HFFc6 (cell line): ENCODE results near the gene GCC1. TPM values are rescaled to one million over a fixed set of nuclear protein-coding genes. Genes with fewer than 3 reads are reported as not detected.
A peak's percentile ranks its signal among the peaks of the same experiment; 100 is the strongest.
"Not testable (repeated sequence)": the region's sequence is repeated elsewhere in the genome, so short reads cannot be mapped to it uniquely, and the experiment has no call there.

Experiments
- DNase-seq: peaks from one replicate; pipeline ENCODE4 v3.0.0-alpha.2; 2018
- H3K27ac Mint-ChIP-seq: 2 replicates; pipeline ENCODE4 v1.8.0; 2020; ENCODE audit warnings: mild to moderate bottlenecking, mixed read lengths
- H3K27me3 Mint-ChIP-seq: 2 replicates; pipeline ENCODE4 v1.8.0; 2021; ENCODE audit warnings: mild to moderate bottlenecking, moderate library complexity, mixed read lengths; ENCODE audit not compliant: insufficient read depth
- H3K36me3 Mint-ChIP-seq: 2 replicates; pipeline ENCODE4 v1.8.0; 2021; ENCODE audit warnings: low read depth, mixed read lengths
- H3K4me1 Mint-ChIP-seq: 2 replicates; pipeline ENCODE4 v1.8.0; 2020; ENCODE audit warnings: low read depth, mixed read lengths
- H3K4me3 Mint-ChIP-seq: 2 replicates; pipeline ENCODE4 v1.8.0; 2020; ENCODE audit warnings: mild to moderate bottlenecking, moderate library complexity, mixed read lengths
- H3K9me3 Mint-ChIP-seq: 2 replicates; pipeline ENCODE4 v1.8.0; 2020; ENCODE audit warnings: mild to moderate bottlenecking, mixed read lengths
- total RNA-seq, 6 experiments: library from RNA; stranded (reverse); fragmentation: NEBNext Ultra II Directional; extraction: Animal tissue kit (Norgen Biotek cat#: 25700); gene quantifications; 2 replicates in 1 of 6; 3 replicates in 5 of 6; pipeline ENCODE4 v1.2.3, GENCODE V29; 2021
- TF ChIP-seq, protein P1 (sequence below): fragments of 200-600 bp; sonication (generic); IDR thresholded peaks from 2 replicates; pipeline ENCODE4 v1.5.0; 2021; ENCODE audit warnings: antibody characterized with exemption, mild to moderate bottlenecking

Gene GCC1
- total RNA-seq, 6 experiments from 2014 or later: 14.8 to 17.1 (median 16.1) TPM

GRCh38 chr7:127550247-127550646, 35.1 kb downstream of the GCC1 start:
- DNase-seq: no peak
- Mint-ChIP-seq H3K27me3 (no peaks in the 10 kb centered on the region; the same call in 1 of the 2 replicates), H3K9me3 (peaks cover 19% of the 10 kb centered on the region), H3K4me1 (no peaks in the 10 kb centered on the region), H3K4me3 (no peak overlapping the region), H3K27ac (no peak overlapping the region), H3K36me3 (peaks cover 7% of the 10 kb centered on the region)
- TF ChIP-seq, protein P1, sequence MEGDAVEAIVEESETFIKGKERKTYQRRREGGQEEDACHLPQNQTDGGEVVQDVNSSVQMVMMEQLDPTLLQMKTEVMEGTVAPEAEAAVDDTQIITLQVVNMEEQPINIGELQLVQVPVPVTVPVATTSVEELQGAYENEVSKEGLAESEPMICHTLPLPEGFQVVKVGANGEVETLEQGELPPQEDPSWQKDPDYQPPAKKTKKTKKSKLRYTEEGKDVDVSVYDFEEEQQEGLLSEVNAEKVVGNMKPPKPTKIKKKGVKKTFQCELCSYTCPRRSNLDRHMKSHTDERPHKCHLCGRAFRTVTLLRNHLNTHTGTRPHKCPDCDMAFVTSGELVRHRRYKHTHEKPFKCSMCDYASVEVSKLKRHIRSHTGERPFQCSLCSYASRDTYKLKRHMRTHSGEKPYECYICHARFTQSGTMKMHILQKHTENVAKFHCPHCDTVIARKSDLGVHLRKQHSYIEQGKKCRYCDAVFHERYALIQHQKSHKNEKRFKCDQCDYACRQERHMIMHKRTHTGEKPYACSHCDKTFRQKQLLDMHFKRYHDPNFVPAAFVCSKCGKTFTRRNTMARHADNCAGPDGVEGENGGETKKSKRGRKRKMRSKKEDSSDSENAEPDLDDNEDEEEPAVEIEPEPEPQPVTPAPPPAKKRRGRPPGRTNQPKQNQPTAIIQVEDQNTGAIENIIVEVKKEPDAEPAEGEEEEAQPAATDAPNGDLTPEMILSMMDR: peak; percentile 60

DNA sequence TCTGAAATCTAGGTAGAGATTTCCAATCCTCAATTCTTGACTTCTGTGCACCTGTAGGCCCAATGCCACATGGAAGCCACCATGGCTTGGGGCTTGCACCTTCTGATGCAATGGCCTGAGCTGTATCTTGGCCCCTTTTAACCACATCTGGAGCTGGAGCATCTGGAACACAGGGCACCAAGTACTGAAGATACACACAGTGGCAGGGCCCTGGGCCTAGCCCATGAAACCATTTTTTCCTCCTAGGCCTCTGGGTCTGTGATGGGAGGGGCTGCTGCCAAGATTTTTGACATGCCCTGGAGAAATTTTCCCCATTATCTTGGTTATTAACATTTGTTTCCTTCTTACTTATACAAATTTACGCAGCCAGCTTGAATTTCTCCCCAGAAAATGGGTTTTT, 39.1 kb downstream of the GCC1 start:
- no peaks in the 10 kb centered on the region for H3K4me1 Mint-ChIP-seq
- H3K27me3 Mint-ChIP-seq: no peaks in the 10 kb centered on the region; the same call in 1 of the 2 replicates

DNA sequence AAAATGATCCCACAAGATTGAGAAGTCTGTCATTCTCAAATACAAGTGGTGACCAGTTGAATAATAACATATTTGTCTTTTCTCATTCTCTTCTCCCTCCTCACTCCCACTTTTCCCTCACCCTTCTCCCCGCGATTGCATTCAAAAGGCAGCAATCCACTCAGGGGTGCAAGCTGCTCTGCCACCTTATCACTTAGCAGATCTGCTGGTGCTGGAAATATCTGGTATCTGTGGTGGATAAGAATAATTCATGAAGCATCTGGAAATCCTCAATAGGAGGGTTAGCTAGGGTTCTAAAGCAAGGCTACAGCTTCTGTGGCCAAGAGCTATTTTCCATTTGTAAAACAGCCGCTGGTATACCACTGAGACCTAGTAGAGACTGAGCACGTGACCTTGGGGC, 43.8 kb downstream of the GCC1 start:
- DNase-seq: no peak
- peaks cover 13% of the 10 kb centered on the region for H3K9me3 Mint-ChIP-seq
- TF ChIP-seq, protein P1: no peak
- peaks cover 5% of the 10 kb centered on the region for H3K27me3 Mint-ChIP-seq
- H3K36me3 Mint-ChIP-seq: peaks cover 1% of the 10 kb centered on the region
- H3K27ac Mint-ChIP-seq: no peak overlapping the region
- H3K4me1 Mint-ChIP-seq: no peaks in the 10 kb centered on the region
- no peak overlapping the region for H3K4me3 Mint-ChIP-seq

More for the DNA sequence above, 39.1 kb downstream of the GCC1 start:
- H3K4me3 Mint-ChIP-seq: no peak overlapping the region
- H3K9me3 Mint-ChIP-seq: peaks cover 20% of the 10 kb centered on the region
- H3K36me3 Mint-ChIP-seq: peaks cover 7% of the 10 kb centered on the region
- no peak overlapping the region for H3K27ac Mint-ChIP-seq
- TF ChIP-seq, protein P1: no peak
- DNase-seq: no peak

- peaks cover 14% of the 10 kb centered on the region for H3K27me3 Mint-ChIP-seq
- H3K27ac Mint-ChIP-seq, H3K4me3 Mint-ChIP-seq, H3K36me3 Mint-ChIP-seq, DNase-seq, H3K4me1 Mint-ChIP-seq, H3K9me3 Mint-ChIP-seq: not testable (repeated sequence)
Observed at GRCh38 chr7:127540461-127540860, 44.9 kb downstream of the GCC1 start.

GRCh38 chr7:127539116-127539515, 46.3 kb downstream of the GCC1 start:
- DNase-seq: no peak
- no peaks in the 10 kb centered on the region for H3K36me3 Mint-ChIP-seq
- H3K4me3 Mint-ChIP-seq: no peak overlapping the region
- H3K9me3 Mint-ChIP-seq: no peaks in the 10 kb centered on the region
- TF ChIP-seq, protein P1: no peak
- H3K27ac Mint-ChIP-seq: no peak overlapping the region
- H3K27me3 Mint-ChIP-seq: peaks cover 14% of the 10 kb centered on the region
- no peaks in the 10 kb centered on the region for H3K4me1 Mint-ChIP-seq

- Mint-ChIP-seq H3K27ac (no peak overlapping the region), H3K36me3 (no peaks in the 10 kb centered on the region), H3K27me3 (peaks cover 16% of the 10 kb centered on the region), H3K4me3 (peak overlapping the region; percentile 53; the same call in 1 of the 2 replicates), H3K4me1 (no peaks in the 10 kb centered on the region), H3K9me3 (no peaks in the 10 kb centered on the region)
- TF ChIP-seq, protein P1: no peak
- no peak for DNase-seq
Observed at GRCh38 chr7:127536741-127537140, 48.7 kb downstream of the GCC1 start.
